Colonic mucosa (tissue), 4 donors: Measurements from ENCODE around the gene ZKSCAN4. TPM values are rescaled to one million over a fixed set of nuclear protein-coding genes. Genes with fewer than 3 reads are reported as not detected.

Experiments used
- DNase-seq: peaks from one replicate; pipeline ENCODE4 v3.0.0-alpha.2; 2020
- H3K27ac ChIP-seq: fragments of 200-600 bp; one replicate; pipeline ENCODE4 v1.8.0; 2021
- H3K27me3 ChIP-seq: fragments of 200-600 bp; one replicate; pipeline ENCODE4 v1.8.0; 2021
- H3K36me3 ChIP-seq: fragments of 200-600 bp; one replicate; pipeline ENCODE4 v1.8.0; 2021
- H3K4me1 ChIP-seq: fragments of 200-600 bp; one replicate; pipeline ENCODE4 v1.8.0; 2021; ENCODE audit warnings: mild to moderate bottlenecking
- H3K4me3 ChIP-seq: fragments of 200-600 bp; one replicate; pipeline ENCODE4 v1.8.0; 2021
- H3K9ac ChIP-seq, 2 donors: one replicate each; pipeline ENCODE4 v1.7.0; 2013; ENCODE audit warnings: control low read depth in 2 of 2, low read depth in 2 of 2, low read length in 2 of 2
- H3K9me3 ChIP-seq: fragments of 200-600 bp; one replicate; pipeline ENCODE4 v1.8.0; 2021
- CTCF ChIP-seq: fragments of 200-600 bp; IDR thresholded peaks from one replicate; pipeline ENCODE4 v1.8.0; 2022; ENCODE audit warnings: antibody characterized with exemption, mild to moderate bottlenecking
- intact Hi-C: fragments of 100-400 bp; cut with DNase I; formaldehyde crosslinking; loops from one replicate; pipeline ENCODE4 v1.14.1; 2022
- total RNA-seq, 2 donors: library from RNA; stranded (reverse); fragmentation: NEBNext Ultra II Directional in 1 of 2; extraction: Animal tissue kit (Norgen Biotek cat#: 25700) in 1 of 2; gene quantifications; one replicate each; pipeline ENCODE4 v1.2.1, GENCODE V29; 2021
- donor health status: healthy.
- donor health status: DM: no; HTN: no; CAD: no.
- donor health status: DM: no; HTN: no; CAD: no.

The ZKSCAN4 gene
- 1 to 10 TPM; 4.9 to 5.2 TPM for total RNA-seq

- intact Hi-C loops = loop anchor here (10.0 kb wide), 1 partner anchor 117 kb away; no protein-coding TSS in a partner anchor
- Histone ChIP-seq H3K27ac (peak within 1 kb of the TSS; percentile 49), H3K27me3 (no peaks in the 10 kb centered on the region)
Measured at GRCh38 chr6:28252009-28252975, at the start of gene ZKSCAN4. Gene ZKSCAN4, minus strand, starts transcription at chr6:28252269. Its CDS starts 289 bp downstream, at chr6:28251980.

GRCh38 chr6:28296520-28297060 is 44.5 kb upstream of the ZKSCAN4 start:
- Histone ChIP-seq H3K4me1 (no peaks in the 10 kb centered on the region), H3K27ac (no peak overlapping the region), H3K36me3 (no peaks in the 10 kb centered on the region), H3K27me3 (no peaks in the 10 kb centered on the region), H3K9ac (no peak overlapping the region), H3K9me3 (no peaks in the 10 kb centered on the region), H3K4me3 (no peak overlapping the region)
- DNase-seq = no peak
- intact Hi-C loops = no loop called here
- TF ChIP-seq CTCF = no peak

More at GRCh38 chr6:28252009-28252975, at the start of gene ZKSCAN4:
- Histone ChIP-seq H3K36me3 (no peaks in the 10 kb centered on the region), H3K4me1 (peaks cover 6% of the 10 kb centered on the region), H3K4me3 (peak within 1 kb of the TSS; percentile 87), H3K9me3 (no peaks in the 10 kb centered on the region), H3K9ac (peak within 1 kb of the TSS; percentile 56 to 90)
- TF ChIP-seq CTCF = no peak
- DNase-seq = peak; percentile 87

GRCh38 chr6:28295326-28295725 is 43.3 kb upstream of the ZKSCAN4 start:
- intact Hi-C loops = no loop called here
- no peak for TF ChIP-seq CTCF
- no peaks in the 10 kb centered on the region for H3K27me3 ChIP-seq
- no peak overlapping the region for H3K4me3 ChIP-seq
- H3K9me3 ChIP-seq = no peaks in the 10 kb centered on the region
- H3K36me3 ChIP-seq = no peaks in the 10 kb centered on the region
- DNase-seq = no peak
- H3K4me1 ChIP-seq = no peaks in the 10 kb centered on the region
- no peak overlapping the region for H3K27ac ChIP-seq
- H3K9ac ChIP-seq = no peak overlapping the region

- H3K4me3 ChIP-seq = no peak overlapping the region
- no peak for DNase-seq
- no peak overlapping the region for H3K27ac ChIP-seq
- H3K4me1 ChIP-seq = no peaks in the 10 kb centered on the region
- intact Hi-C loops = no loop called here
- H3K27me3 ChIP-seq = no peaks in the 10 kb centered on the region
- no peak for TF ChIP-seq CTCF
- H3K9ac ChIP-seq = no peak overlapping the region
- no peaks in the 10 kb centered on the region for H3K9me3 ChIP-seq
- no peaks in the 10 kb centered on the region for H3K36me3 ChIP-seq
Measured at GRCh38 chr6:28291573-28291972, 39.5 kb upstream of the ZKSCAN4 start.

GRCh38 chr6:28282926-28283325 is 30.9 kb upstream of the ZKSCAN4 start:
- TF ChIP-seq CTCF = no peak
- DNase-seq = no peak
- intact Hi-C loops = no loop called here
- Histone ChIP-seq H3K36me3 (no peaks in the 10 kb centered on the region), H3K4me3 (no peak overlapping the region), H3K4me1 (no peaks in the 10 kb centered on the region), H3K27me3 (no peaks in the 10 kb centered on the region), H3K9ac (no peak overlapping the region), H3K9me3 (no peaks in the 10 kb centered on the region), H3K27ac (no peak overlapping the region)
